Stimulated activated CD4-positive, alpha-beta T cell treated with anti-CD3 and anti-CD28 coated beads, TNF-alpha, amount 100 ng/mL, for 48 hours (primary cell): ENCODE measurements around the gene CNNM4.

Experiments used
- DNase-seq, 3 donors: peaks; one replicate each; pipeline ENCODE4 v3.0.0-alpha.2; 2020; ENCODE audit warnings: low read depth in 3 of 3

CNNM4 gene

GRCh38 chr2:96859099-96859649 lies 98.5 kb downstream of the CNNM4 start:
- no peak for DNase-seq

DNA sequence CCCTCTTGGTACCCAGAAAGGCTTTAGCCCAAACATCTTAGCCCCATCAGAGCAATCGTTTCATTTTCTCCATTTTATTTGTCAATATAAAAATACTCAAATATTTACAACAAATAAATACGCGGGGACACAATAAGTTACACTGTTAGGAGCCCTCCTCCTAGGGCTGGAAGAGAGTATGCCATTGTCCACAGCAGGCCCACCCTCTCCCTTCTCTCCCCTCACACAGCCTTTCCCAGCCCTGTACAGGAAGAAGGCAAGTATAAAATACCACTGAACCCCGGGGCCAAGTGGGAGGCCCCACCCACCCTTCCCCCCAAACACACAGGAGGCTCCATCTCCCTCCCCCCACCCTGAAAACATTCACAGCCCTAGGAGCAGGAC lies 99.0 kb downstream of the CNNM4 start:
- DNase-seq, result no peak

DNA sequence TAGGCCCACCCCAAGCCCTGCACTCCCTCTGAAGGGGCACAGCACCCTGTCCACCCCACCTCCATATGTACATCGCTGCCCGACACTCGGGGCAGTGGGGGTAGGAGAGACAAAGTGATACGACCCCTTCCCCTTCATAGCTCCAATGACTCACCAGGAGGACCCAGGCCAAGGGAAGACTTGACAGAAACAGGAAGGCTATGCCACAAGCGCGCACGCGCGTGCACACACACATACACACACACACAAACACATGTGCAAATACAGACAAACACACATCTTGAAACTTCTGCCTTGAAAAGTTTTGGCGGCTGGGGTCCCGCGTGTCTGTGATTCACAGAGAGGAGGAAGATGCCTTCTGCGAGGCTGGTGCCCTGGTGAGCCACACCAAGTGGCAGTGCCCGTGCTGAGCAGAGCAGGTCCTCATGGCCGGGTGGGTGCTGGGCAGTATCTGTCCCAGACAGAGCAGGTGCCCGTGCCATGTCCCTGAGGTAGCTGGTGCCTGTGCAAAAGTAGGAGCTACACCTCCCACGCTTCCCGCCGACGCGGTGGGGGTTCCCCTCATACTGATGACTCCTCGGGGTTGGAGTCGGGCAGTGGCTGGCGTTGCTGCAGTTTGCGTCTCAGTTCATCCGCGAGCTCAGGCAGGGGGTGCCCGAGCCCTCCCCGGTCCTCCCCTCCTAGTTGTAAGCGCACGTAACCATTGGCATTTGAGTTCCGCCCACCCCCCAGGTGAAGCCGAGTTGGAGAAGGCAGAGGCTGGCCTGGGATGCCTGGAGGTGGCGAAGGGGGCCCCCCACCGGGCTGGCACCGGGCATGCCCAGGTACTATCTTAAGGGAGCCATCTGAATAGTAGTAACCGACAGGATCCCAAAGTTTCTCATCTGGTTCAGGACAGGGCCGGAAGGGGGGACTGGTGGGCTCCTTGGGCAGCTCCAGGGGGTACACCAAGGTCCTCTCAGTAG lies 99.6 kb downstream of the CNNM4 start:
- DNase-seq, result no peak

DNA sequence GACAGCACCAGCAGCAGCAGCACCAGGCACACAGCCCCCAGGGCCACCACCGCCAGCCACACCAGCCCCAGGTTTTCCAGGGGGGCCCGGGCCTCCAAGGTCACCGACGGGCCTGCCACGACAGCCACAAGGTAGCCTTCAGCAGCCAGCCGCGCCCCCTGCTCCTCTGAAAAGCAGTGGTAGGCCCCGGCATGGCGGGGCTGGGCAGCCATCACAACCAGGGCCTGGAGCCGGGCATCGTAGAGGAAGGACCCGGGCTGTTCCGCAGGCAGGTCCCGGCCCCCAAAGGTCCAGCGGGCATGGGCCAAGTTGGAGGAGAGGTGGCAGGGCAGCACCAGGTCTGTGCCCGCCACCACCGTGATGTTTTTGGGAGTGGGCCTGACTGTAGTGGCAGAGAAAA lies 100.4 kb downstream of the CNNM4 start:
- DNase-seq, result no peak
